ENCODE results near the gene KRT23. TPM values are rescaled to one million over a fixed set of nuclear protein-coding genes. Genes with fewer than 3 reads are reported as not detected.
A peak's percentile ranks its signal among the peaks of the same experiment; 100 is the strongest.

Gene KRT23
- total RNA-seq (not detected), polyA plus RNA-seq (not detected)

GRCh38 chr17:40937384-40937819 is at the start of gene KRT23:
TSS of gene KRT23 (minus strand) at chr17:40937646. CDS start at chr17:40936603, 1,043 bp downstream.
- Histone ChIP-seq H3K27ac (ENCODE audit: low read depth, low read length) (no peak within 1 kb of the TSS), H3K27me3 (ENCODE audit: insufficient read depth, low read length, poor library complexity, severe bottlenecking) (no peaks in the 10 kb centered on the region), H3K4me3 (ENCODE audit: low read length) (no peak within 1 kb of the TSS), H3K36me3 (ENCODE audit: insufficient read depth, low read length) (no peaks in the 10 kb centered on the region), H3K9me3 (ENCODE audit: low read length) (no peaks in the 10 kb centered on the region), H3K4me1 (ENCODE audit: insufficient read depth, low read length) (no peaks in the 10 kb centered on the region)
- Mint-ChIP-seq H3K27me3 (peaks cover 13 to 43% of the 10 kb centered on the region in 2 donors), H3K4me1 (peaks cover 0 to 4% (median 0%) of the 10 kb centered on the region in 3 donors), H3K4me3 (no peak within 1 kb of the TSS), H3K27ac (peak within 1 kb of the TSS in 6 of 8 donors; percentile 17 to 78 (median 38)), H3K9me3 (no peaks in the 10 kb centered on the region), H3K36me3 (no peaks in the 10 kb centered on the region)
- ChIA-PET POLR2A (no interaction called here), CTCF (no interaction called here)
- no peak for DNase-seq

- H3K36me3 ChIP-seq (ENCODE audit: insufficient read depth, low read length) = no peaks in the 10 kb centered on the region
- H3K36me3 Mint-ChIP-seq = no peaks in the 10 kb centered on the region
- CTCF ChIA-PET = no interaction called here
- H3K4me1 ChIP-seq (ENCODE audit: insufficient read depth, low read length) = no peaks in the 10 kb centered on the region
- no peaks in the 10 kb centered on the region for H3K9me3 Mint-ChIP-seq
- no peaks in the 10 kb centered on the region for H3K4me1 Mint-ChIP-seq
- H3K27me3 Mint-ChIP-seq = peaks cover 5 to 57% of the 10 kb centered on the region in 2 donors
- no peaks in the 10 kb centered on the region for H3K9me3 ChIP-seq (ENCODE audit: low read length)
- H3K4me3 ChIP-seq (ENCODE audit: low read length) = no peak overlapping the region
- POLR2A ChIA-PET = no interaction called here
- H3K4me3 Mint-ChIP-seq = no peak overlapping the region
- DNase-seq = no peak
- H3K27ac Mint-ChIP-seq = no peak overlapping the region
- H3K27ac ChIP-seq (ENCODE audit: low read depth, low read length) = no peak overlapping the region
- H3K27me3 ChIP-seq (ENCODE audit: insufficient read depth, low read length, poor library complexity, severe bottlenecking) = no peaks in the 10 kb centered on the region
Observed at GRCh38 chr17:40986920-40987319, 49.5 kb upstream of the KRT23 start.

GRCh38 chr17:40984226-40984625 is 46.8 kb upstream of the KRT23 start, which contains the start of gene KRT40:
TSS of gene KRT40 (minus strand) at chr17:40984326. CDS start at chr17:40984273, 53 bp downstream.
- H3K36me3 ChIP-seq (ENCODE audit: insufficient read depth, low read length) = no peaks in the 10 kb centered on the region
- H3K4me3 ChIP-seq (ENCODE audit: low read length) = no peak within 1 kb of the TSS
- H3K9me3 ChIP-seq (ENCODE audit: low read length) = no peaks in the 10 kb centered on the region
- no peaks in the 10 kb centered on the region for H3K4me1 ChIP-seq (ENCODE audit: insufficient read depth, low read length)
- Mint-ChIP-seq H3K4me1 (no peaks in the 10 kb centered on the region), H3K4me3 (no peak within 1 kb of the TSS), H3K27ac (peak within 1 kb of the TSS in 1 of 8 donors; percentile 16), H3K36me3 (no peaks in the 10 kb centered on the region), H3K9me3 (no peaks in the 10 kb centered on the region), H3K27me3 (peaks cover 6 to 55% of the 10 kb centered on the region in 2 donors)
- no peaks in the 10 kb centered on the region for H3K27me3 ChIP-seq (ENCODE audit: insufficient read depth, low read length, poor library complexity, severe bottlenecking)
- H3K27ac ChIP-seq (ENCODE audit: low read depth, low read length) = no peak within 1 kb of the TSS
- CTCF ChIA-PET = no interaction called here
- DNase-seq = no peak
- POLR2A ChIA-PET = no interaction called here

- no peaks in the 10 kb centered on the region for H3K4me1 ChIP-seq (ENCODE audit: insufficient read depth, low read length)
- H3K4me3 ChIP-seq (ENCODE audit: low read length) = no peak overlapping the region
- CTCF ChIA-PET = interaction anchor here (1.2 kb wide), 1 partner anchor 568 kb away, joined by 6 read pairs; no protein-coding TSS in a partner anchor
- Mint-ChIP-seq H3K4me1 (no peaks in the 10 kb centered on the region), H3K27me3 (peaks cover 18 to 55% of the 10 kb centered on the region in 2 donors), H3K4me3 (no peak overlapping the region), H3K36me3 (no peaks in the 10 kb centered on the region), H3K9me3 (no peaks in the 10 kb centered on the region), H3K27ac (no peak overlapping the region)
- H3K9me3 ChIP-seq (ENCODE audit: low read length) = no peaks in the 10 kb centered on the region
- no peak for DNase-seq
- POLR2A ChIA-PET = no interaction called here
- no peaks in the 10 kb centered on the region for H3K27me3 ChIP-seq (ENCODE audit: insufficient read depth, low read length, poor library complexity, severe bottlenecking)
- no peak overlapping the region for H3K27ac ChIP-seq (ENCODE audit: low read depth, low read length)
- no peaks in the 10 kb centered on the region for H3K36me3 ChIP-seq (ENCODE audit: insufficient read depth, low read length)
Observed at GRCh38 chr17:40981115-40981514, 43.7 kb upstream of the KRT23 start.

- Mint-ChIP-seq H3K36me3 (no peaks in the 10 kb centered on the region), H3K4me3 (no peak overlapping the region), H3K4me1 (no peaks in the 10 kb centered on the region), H3K27ac (no peak overlapping the region), H3K27me3 (peaks cover 19 to 60% of the 10 kb centered on the region in 2 donors), H3K9me3 (no peaks in the 10 kb centered on the region)
- H3K4me3 ChIP-seq (ENCODE audit: low read length) = no peak overlapping the region
- no peaks in the 10 kb centered on the region for H3K4me1 ChIP-seq (ENCODE audit: insufficient read depth, low read length)
- no peak overlapping the region for H3K27ac ChIP-seq (ENCODE audit: low read depth, low read length)
- ChIA-PET POLR2A (no interaction called here), CTCF (interaction anchor here (1.2 kb wide), 1 partner anchor 569 kb away, joined by 6 read pairs; no protein-coding TSS in a partner anchor)
- H3K36me3 ChIP-seq (ENCODE audit: insufficient read depth, low read length) = no peaks in the 10 kb centered on the region
- H3K27me3 ChIP-seq (ENCODE audit: insufficient read depth, low read length, poor library complexity, severe bottlenecking) = no peaks in the 10 kb centered on the region
- DNase-seq = no peak
- no peaks in the 10 kb centered on the region for H3K9me3 ChIP-seq (ENCODE audit: low read length)
Observed at GRCh38 chr17:40980596-40980995, 43.1 kb upstream of the KRT23 start.

- no peaks in the 10 kb centered on the region for H3K4me1 Mint-ChIP-seq
- H3K27ac Mint-ChIP-seq = no peak overlapping the region
- Histone ChIP-seq H3K4me3 (ENCODE audit: low read length) (no peak overlapping the region), H3K27me3 (ENCODE audit: insufficient read depth, low read length, poor library complexity, severe bottlenecking) (no peaks in the 10 kb centered on the region), H3K9me3 (ENCODE audit: low read length) (no peaks in the 10 kb centered on the region), H3K4me1 (ENCODE audit: insufficient read depth, low read length) (no peaks in the 10 kb centered on the region), H3K36me3 (ENCODE audit: insufficient read depth, low read length) (no peaks in the 10 kb centered on the region), H3K27ac (ENCODE audit: low read depth, low read length) (no peak overlapping the region)
- H3K4me3 Mint-ChIP-seq = no peak overlapping the region
- ChIA-PET CTCF (interaction anchor here (1.2 kb wide), 1 partner anchor 569 kb away, joined by 6 read pairs; no protein-coding TSS in a partner anchor), POLR2A (no interaction called here)
- H3K27me3 Mint-ChIP-seq = peaks cover 21 to 65% of the 10 kb centered on the region in 2 donors
- H3K9me3 Mint-ChIP-seq = no peaks in the 10 kb centered on the region
- no peaks in the 10 kb centered on the region for H3K36me3 Mint-ChIP-seq
- no peak for DNase-seq
Observed at GRCh38 chr17:40980117-40980516, 42.7 kb upstream of the KRT23 start.

DNA sequence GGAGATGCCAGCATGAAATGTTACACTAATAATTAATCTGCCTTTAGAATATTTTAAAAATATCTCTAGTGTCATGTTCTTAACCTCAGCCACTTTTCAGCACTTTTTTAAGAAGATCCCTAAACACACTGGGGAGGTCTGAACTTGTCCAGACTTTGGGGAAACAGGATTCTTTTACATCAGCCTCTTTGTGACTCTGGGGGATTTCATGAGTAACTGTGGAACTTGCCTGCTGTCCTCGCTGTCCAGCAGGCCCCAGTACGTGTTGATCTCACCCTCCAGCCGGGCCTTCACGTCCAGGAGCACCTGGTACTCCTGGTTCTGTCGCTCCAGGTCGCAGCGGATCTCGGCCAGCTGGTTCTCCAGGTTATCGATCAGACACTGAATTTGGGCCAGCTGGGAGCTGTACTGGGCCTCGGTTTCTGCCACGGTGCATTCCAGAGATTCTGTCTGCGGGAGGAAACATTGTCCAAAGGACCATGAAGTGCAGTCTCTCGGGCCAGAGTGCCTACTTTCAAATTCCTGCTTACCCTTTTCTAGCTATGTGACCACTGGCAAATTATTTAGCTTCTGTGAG is 41.2 kb upstream of the KRT23 start:
- no peak overlapping the region for H3K4me3 Mint-ChIP-seq
- H3K9me3 ChIP-seq (ENCODE audit: low read length) = no peaks in the 10 kb centered on the region
- H3K27ac ChIP-seq (ENCODE audit: low read depth, low read length) = no peak overlapping the region
- no peaks in the 10 kb centered on the region for H3K36me3 ChIP-seq (ENCODE audit: insufficient read depth, low read length)
- no peak overlapping the region for H3K27ac Mint-ChIP-seq
- no peaks in the 10 kb centered on the region for H3K9me3 Mint-ChIP-seq
- H3K27me3 ChIP-seq (ENCODE audit: insufficient read depth, low read length, poor library complexity, severe bottlenecking) = no peaks in the 10 kb centered on the region
- no peak for DNase-seq
- CTCF ChIA-PET = no interaction called here
- no peaks in the 10 kb centered on the region for H3K4me1 Mint-ChIP-seq
- H3K4me3 ChIP-seq (ENCODE audit: low read length) = no peak overlapping the region
- POLR2A ChIA-PET = no interaction called here
- H3K4me1 ChIP-seq (ENCODE audit: insufficient read depth, low read length) = no peaks in the 10 kb centered on the region
- H3K36me3 Mint-ChIP-seq = no peaks in the 10 kb centered on the region
- peaks cover 21 to 60% of the 10 kb centered on the region in 2 donors for H3K27me3 Mint-ChIP-seq

- no peak for DNase-seq
- no peak overlapping the region for H3K27ac Mint-ChIP-seq
- Histone ChIP-seq H3K27me3 (ENCODE audit: insufficient read depth, low read length, poor library complexity, severe bottlenecking) (no peaks in the 10 kb centered on the region), H3K4me1 (ENCODE audit: insufficient read depth, low read length) (no peaks in the 10 kb centered on the region), H3K36me3 (ENCODE audit: insufficient read depth, low read length) (no peaks in the 10 kb centered on the region), H3K4me3 (ENCODE audit: low read length) (no peak overlapping the region), H3K27ac (ENCODE audit: low read depth, low read length) (no peak overlapping the region), H3K9me3 (ENCODE audit: low read length) (no peaks in the 10 kb centered on the region)
- ChIA-PET POLR2A (no interaction called here), CTCF (no interaction called here)
- H3K36me3 Mint-ChIP-seq = peaks cover 0 to 1% (median 0%) of the 10 kb centered on the region in 3 donors
- H3K27me3 Mint-ChIP-seq = peaks cover 21 to 55% of the 10 kb centered on the region in 2 donors
- no peaks in the 10 kb centered on the region for H3K9me3 Mint-ChIP-seq
- no peaks in the 10 kb centered on the region for H3K4me1 Mint-ChIP-seq
- no peak overlapping the region for H3K4me3 Mint-ChIP-seq
Observed at GRCh38 chr17:40975516-40975915, 38.1 kb upstream of the KRT23 start.

Measured in CD8-positive, alpha-beta memory T cell (primary cell).